SK-N-DZ (cell line): ENCODE measurements around the gene SLC30A4.

Source experiments
- DNase-seq: peaks from one replicate; pipeline ENCODE4 v3.0.0-alpha.2; 2015; ENCODE audit warnings: low spot score
- small RNA-seq, 2 experiments: library from RNA; depleted of rRNA; stranded (forward); fragments of <200 nt; gene quantifications; one replicate each; pipeline ENCODE3, GENCODE V24; 2014

The SLC30A4 gene

GRCh38 chr15:45451265-45451664 is 71.3 kb downstream of the SLC30A4 start:
- no peak for DNase-seq

GRCh38 chr15:45449916-45450867 is 72.4 kb downstream of the SLC30A4 start:
- no peak for DNase-seq

GRCh38 chr15:45449395-45449794 is 73.2 kb downstream of the SLC30A4 start:
- DNase-seq, result no peak

GRCh38 chr15:45448066-45448915 is 74.3 kb downstream of the SLC30A4 start:
- DNase-seq, result no peak

- DNase-seq, result no peak
Measured at GRCh38 chr15:45443645-45444044, 78.9 kb downstream of the SLC30A4 start.

- DNase-seq, result no peak
Measured at GRCh38 chr15:45442507-45443135, 79.9 kb downstream of the SLC30A4 start.

GRCh38 chr15:45441686-45442085 is 80.9 kb downstream of the SLC30A4 start:
- DNase-seq, result no peak

GRCh38 chr15:45441036-45441435 is 81.5 kb downstream of the SLC30A4 start:
- no peak for DNase-seq

GRCh38 chr15:45439521-45440260 is 82.9 kb downstream of the SLC30A4 start:
- DNase-seq, result no peak

GRCh38 chr15:45435124-45435903 is 87.2 kb downstream of the SLC30A4 start:
- DNase-seq, result no peak

GRCh38 chr15:45434078-45434567 is 88.4 kb downstream of the SLC30A4 start:
- DNase-seq, result no peak

- no peak for DNase-seq
Measured at GRCh38 chr15:45431511-45431910, 91.0 kb downstream of the SLC30A4 start.

GRCh38 chr15:45429941-45430792 is 92.4 kb downstream of the SLC30A4 start:
- no peak for DNase-seq

Small RNA genes lying within 50 kb of the gene (small RNA-seq; reads per million reads assigned to genes)
- 0 reads per million in 2 experiments for gene DPPA5P2
- gene SNORA41B, result 0 reads per million in 2 experiments
